Astrocyte (in vitro differentiated cells and primary cell): ENCODE results near the gene CCNL1.

Experiments used
- EZH2 ChIP-seq: IDR thresholded peaks from 2 replicates; pipeline ENCODE4 v1.6.1; 2012; ENCODE audit warnings: mild to moderate bottlenecking, low read length, inconsistent platforms; ENCODE audit not compliant: insufficient read depth
- TF ChIP-seq, protein P1 (sequence below): IDR thresholded peaks from 2 replicates; pipeline ENCODE4 v1.5.1; 2011; ENCODE audit warnings: low read depth, mild to moderate bottlenecking, inconsistent platforms, low read length, moderate library complexity; ENCODE audit not compliant: insufficient read depth

GRCh38 chr3:157195965-157196364, 36.0 kb upstream of the CCNL1 start:
- TF ChIP-seq, protein P1, sequence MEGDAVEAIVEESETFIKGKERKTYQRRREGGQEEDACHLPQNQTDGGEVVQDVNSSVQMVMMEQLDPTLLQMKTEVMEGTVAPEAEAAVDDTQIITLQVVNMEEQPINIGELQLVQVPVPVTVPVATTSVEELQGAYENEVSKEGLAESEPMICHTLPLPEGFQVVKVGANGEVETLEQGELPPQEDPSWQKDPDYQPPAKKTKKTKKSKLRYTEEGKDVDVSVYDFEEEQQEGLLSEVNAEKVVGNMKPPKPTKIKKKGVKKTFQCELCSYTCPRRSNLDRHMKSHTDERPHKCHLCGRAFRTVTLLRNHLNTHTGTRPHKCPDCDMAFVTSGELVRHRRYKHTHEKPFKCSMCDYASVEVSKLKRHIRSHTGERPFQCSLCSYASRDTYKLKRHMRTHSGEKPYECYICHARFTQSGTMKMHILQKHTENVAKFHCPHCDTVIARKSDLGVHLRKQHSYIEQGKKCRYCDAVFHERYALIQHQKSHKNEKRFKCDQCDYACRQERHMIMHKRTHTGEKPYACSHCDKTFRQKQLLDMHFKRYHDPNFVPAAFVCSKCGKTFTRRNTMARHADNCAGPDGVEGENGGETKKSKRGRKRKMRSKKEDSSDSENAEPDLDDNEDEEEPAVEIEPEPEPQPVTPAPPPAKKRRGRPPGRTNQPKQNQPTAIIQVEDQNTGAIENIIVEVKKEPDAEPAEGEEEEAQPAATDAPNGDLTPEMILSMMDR: no peak
- TF ChIP-seq EZH2: no peak
